DMS114 treated with DMSO at 0.1 percent for 48 hours (cell line): ENCODE measurements around the gene PRELID1.

Source experiments
- DNase-seq: peaks from one replicate; lab custom pipeline; 2025; ENCODE audit not compliant: unreplicated experiment; lab: John Stamatoyannopoulos, UW

The PRELID1 gene

DNA sequence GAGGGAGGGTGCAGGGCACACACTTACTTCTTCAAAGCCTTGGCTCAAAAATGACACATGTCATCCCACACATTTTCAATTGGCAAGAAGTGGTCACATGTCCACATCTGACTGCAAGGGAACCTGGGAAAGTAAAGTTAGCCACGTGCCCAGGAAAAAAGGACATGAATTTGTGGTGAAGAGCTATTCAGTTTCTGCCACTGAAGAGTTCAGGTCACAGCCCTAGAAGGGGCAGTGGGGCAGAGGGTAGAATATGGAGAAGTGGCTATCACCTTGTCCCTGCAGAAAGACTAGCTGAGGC is 52.2 kb downstream of the PRELID1 start:
- no peak for DNase-seq
